NCI-H774 (cell line): ENCODE measurements around the gene OR52N1.

Experiments
- DNase-seq: peaks from one replicate; lab custom pipeline; 2025; lab: John Stamatoyannopoulos, UW

OR52N1 gene

GRCh38 chr11:5791165-5791564, at the start of gene OR52N1:
Gene OR52N1 (minus strand): TSS chr11:5791265. CDS start chr11:5788816, 2,449 bp downstream.
- DNase-seq: no peak

GRCh38 chr11:5837695-5838094, 46.6 kb upstream of the OR52N1 start:
- DNase-seq: no peak

GRCh38 chr11:5833446-5833845, 42.4 kb upstream of the OR52N1 start:
- DNase-seq: no peak

GRCh38 chr11:5831196-5831829, 40.2 kb upstream of the OR52N1 start:
- DNase-seq: no peak

- no peak for DNase-seq
Observed at GRCh38 chr11:5818245-5818886, 27.3 kb upstream of the OR52N1 start.

GRCh38 chr11:5815534-5815933, 24.5 kb upstream of the OR52N1 start:
- no peak for DNase-seq

- no peak for DNase-seq
Observed at GRCh38 chr11:5809905-5810795, 19.1 kb upstream of the OR52N1 start.

GRCh38 chr11:5809122-5809519, 18.1 kb upstream of the OR52N1 start:
- no peak for DNase-seq

GRCh38 chr11:5808500-5809121, 17.5 kb upstream of the OR52N1 start, which contains the start of gene OR52N2:
Gene OR52N2 (plus strand): TSS chr11:5808924. CDS start chr11:5820336, 11,412 bp downstream.
- DNase-seq: peak; percentile 40

GRCh38 chr11:5807580-5807979, 16.5 kb upstream of the OR52N1 start:
- no peak for DNase-seq

GRCh38 chr11:5803982-5804381, 12.9 kb upstream of the OR52N1 start:
- DNase-seq: no peak

GRCh38 chr11:5796541-5796940, 5.5 kb upstream of the OR52N1 start:
- no peak for DNase-seq

GRCh38 chr11:5783255-5783654, 7.8 kb downstream of the OR52N1 start, which contains the start of gene OR52N5:
Gene OR52N5 (minus strand): TSS chr11:5783355. CDS start chr11:5778634, 4,721 bp downstream.
- DNase-seq: no peak

- no peak for DNase-seq
Observed at GRCh38 chr11:5767056-5767455, 24.0 kb downstream of the OR52N1 start.

GRCh38 chr11:5753943-5754342, 37.1 kb downstream of the OR52N1 start, which contains the start of gene OR52N4:
Gene OR52N4 (plus strand): TSS chr11:5754243. CDS start chr11:5754741, 498 bp downstream.
- DNase-seq: no peak

- DNase-seq: no peak
Observed at GRCh38 chr11:5749836-5750235, 41.2 kb downstream of the OR52N1 start.

GRCh38 chr11:5746614-5747013, 44.5 kb downstream of the OR52N1 start:
- DNase-seq: no peak

- no peak for DNase-seq
Observed at GRCh38 chr11:5738431-5738830, 52.6 kb downstream of the OR52N1 start.

- DNase-seq: no peak
Observed at GRCh38 chr11:5737670-5738392, 53.2 kb downstream of the OR52N1 start.

GRCh38 chr11:5737091-5737490, 54.0 kb downstream of the OR52N1 start:
- no peak for DNase-seq
